CD4-positive, alpha-beta T cell treated with Interleukin-15 for 1 hour (primary cell): Measurements from ENCODE around the gene ADAMTSL1.

Source experiments
- DNase-seq: peaks from one replicate; pipeline ENCODE4 v3.0.0-alpha.2; 2020

The ADAMTSL1 gene

GRCh38 chr9:18608371-18608770 is 134.4 kb downstream of the ADAMTSL1 start:
- DNase-seq = no peak

- no peak for DNase-seq
Measured at GRCh38 chr9:18610956-18611355, 137.0 kb downstream of the ADAMTSL1 start.

- no peak for DNase-seq
Measured at GRCh38 chr9:18611971-18612370, 138.0 kb downstream of the ADAMTSL1 start.

GRCh38 chr9:18614116-18614515 is 140.2 kb downstream of the ADAMTSL1 start:
- no peak for DNase-seq

- no peak for DNase-seq
Measured at GRCh38 chr9:18614651-18615050, 140.7 kb downstream of the ADAMTSL1 start.

GRCh38 chr9:18616976-18617375 is 143.0 kb downstream of the ADAMTSL1 start:
- no peak for DNase-seq

GRCh38 chr9:18617759-18618158 is 143.8 kb downstream of the ADAMTSL1 start:
- no peak for DNase-seq

- no peak for DNase-seq
Measured at GRCh38 chr9:18618862-18619261, 144.9 kb downstream of the ADAMTSL1 start.

- DNase-seq = no peak
Measured at GRCh38 chr9:18622186-18622836, 148.4 kb downstream of the ADAMTSL1 start.

- DNase-seq = no peak
Measured at GRCh38 chr9:18623221-18624079, 149.5 kb downstream of the ADAMTSL1 start.

- DNase-seq = no peak
Measured at GRCh38 chr9:18626046-18626698, 152.2 kb downstream of the ADAMTSL1 start.

GRCh38 chr9:18629136-18629535 is 155.2 kb downstream of the ADAMTSL1 start:
- DNase-seq = no peak

GRCh38 chr9:18632632-18633403 is 158.9 kb downstream of the ADAMTSL1 start:
- DNase-seq = no peak

GRCh38 chr9:18636781-18637180 is 162.8 kb downstream of the ADAMTSL1 start:
- DNase-seq = no peak

GRCh38 chr9:18638371-18639249 is 164.7 kb downstream of the ADAMTSL1 start:
- DNase-seq = no peak

GRCh38 chr9:18639911-18640310 is 166.0 kb downstream of the ADAMTSL1 start:
- no peak for DNase-seq

- no peak for DNase-seq
Measured at GRCh38 chr9:18658804-18659705, 185.1 kb downstream of the ADAMTSL1 start.

- no peak for DNase-seq
Measured at GRCh38 chr9:18660001-18660400, 186.0 kb downstream of the ADAMTSL1 start.

GRCh38 chr9:18662320-18662719 is 188.4 kb downstream of the ADAMTSL1 start:
- DNase-seq = no peak

- DNase-seq = no peak
Measured at GRCh38 chr9:18665947-18666346, 192.0 kb downstream of the ADAMTSL1 start.

- no peak for DNase-seq
Measured at GRCh38 chr9:18666348-18666747, 192.4 kb downstream of the ADAMTSL1 start.
